Uterus (tissue), 2 donors: Measurements from ENCODE around the gene STAG1.

ENCODE experiments used
- CTCF ChIP-seq, 4 experiments: fragments of 200-600 bp in 2 of 4; fragments of 450-650 bp in 2 of 4; sonication (generic) in 2 of 4; IDR thresholded peaks; one replicate each; pipeline ENCODE4 v1.5.1; 2016 to 2019; ENCODE audit warnings: antibody characterized with exemption in 4 of 4, mild to moderate bottlenecking in 2 of 4, moderate library complexity in 1 of 4
- POLR2A ChIP-seq, 2 donors: fragments of 450-650 bp; IDR thresholded peaks; one replicate each; pipeline ENCODE4 v1.6.1; 2016; ENCODE audit warnings: antibody characterized with exemption in 2 of 2, mild to moderate bottlenecking in 1 of 2, moderate library complexity in 1 of 2

GRCh38 chr3:136473716-136474326 lies 278.4 kb downstream of the STAG1 start:
- no peak for TF ChIP-seq POLR2A (IDR thresholded peaks at IDR 0.05)
- TF ChIP-seq CTCF (IDR thresholded peaks at IDR 0.05), result no peak
